Vagina (tissue), 2 donors: ENCODE measurements around the gene RFWD3. TPM values are rescaled to one million over a fixed set of nuclear protein-coding genes. Genes with fewer than 3 reads are reported as not detected.

Experiments used
- DNase-seq, 2 donors: peaks; one replicate each; pipeline ENCODE4 v3.0.0-alpha.2; 2017; ENCODE audit errors: extremely low spot score in 2 of 2
- H3K27ac ChIP-seq: fragments of 200-600 bp; sonication (generic); one replicate; pipeline ENCODE4 v1.5.1; 2019
- H3K27me3 ChIP-seq: fragments of 200-600 bp; sonication (generic); one replicate; pipeline ENCODE4 v1.5.1; 2019
- H3K36me3 ChIP-seq, 2 donors: fragments of 200-600 bp; sonication (generic); one replicate each; pipeline ENCODE4 v1.5.1; 2017 to 2019
- H3K4me1 ChIP-seq: fragments of 200-600 bp; sonication (generic); one replicate; pipeline ENCODE4 v1.5.1; 2019
- H3K4me3 ChIP-seq, 2 donors: fragments of 200-600 bp; sonication (generic); 1 replicate in 1 of 2; 2 replicates in 1 of 2; pipeline ENCODE4 v1.5.1; 2016 to 2019
- H3K9me3 ChIP-seq: fragments of 200-600 bp; sonication (generic); one replicate; pipeline ENCODE4 v1.5.1; 2019
- POLR2A ChIP-seq, 2 donors: fragments of 450-650 bp; IDR thresholded peaks; one replicate each; pipeline ENCODE4 v1.6.1; 2017; ENCODE audit warnings: antibody characterized with exemption in 2 of 2, mild to moderate bottlenecking in 2 of 2, moderate library complexity in 2 of 2
- POLR2AphosphoS5 ChIP-seq, 2 donors: sonication (generic); formaldehyde crosslinking; IDR thresholded peaks; one replicate each; pipeline ENCODE4 v1.9.0; 2017; ENCODE audit warnings: antibody characterized with exemption in 2 of 2, mild to moderate bottlenecking in 2 of 2, low read depth in 1 of 2; ENCODE audit not compliant: insufficient read depth in 1 of 2
- intact Hi-C: fragments of 100-400 bp; cut with DNase I; formaldehyde crosslinking; loops from one replicate; pipeline ENCODE4 v1.15.1; 2023
- total RNA-seq: library from RNA; depleted of rRNA; stranded (reverse); fragments of >200 nt; gene quantifications from one replicate; pipeline ENCODE4 v1.2.3, GENCODE V29; 2016
- TF ChIP-seq, protein P1 (sequence below), 3 experiments: fragments of 450-650 bp in 2 of 3; fragments of 200-600 bp in 1 of 3; sonication (generic) in 1 of 3; IDR thresholded peaks; one replicate each; pipeline ENCODE4 v1.5.1; 2017 to 2019; ENCODE audit warnings: antibody characterized with exemption in 3 of 3, mild to moderate bottlenecking in 2 of 3, moderate library complexity in 2 of 3

Gene RFWD3
- total RNA-seq, 1 donor from 2014 or later, result 36.3 TPM

- no peaks in the 10 kb centered on the region for H3K36me3 ChIP-seq
- peak overlapping the region; percentile 98 for H3K27ac ChIP-seq
- no peaks in the 10 kb centered on the region for H3K27me3 ChIP-seq
- H3K4me1 ChIP-seq, result peaks cover 39% of the 10 kb centered on the region
- no peak overlapping the region for H3K4me3 ChIP-seq
- no peak for TF ChIP-seq POLR2AphosphoS5 (IDR thresholded peaks at IDR 0.05; ENCODE audit: insufficient read depth in 1 of 2, low read depth in 1 of 2)
- TF ChIP-seq, protein P1, sequence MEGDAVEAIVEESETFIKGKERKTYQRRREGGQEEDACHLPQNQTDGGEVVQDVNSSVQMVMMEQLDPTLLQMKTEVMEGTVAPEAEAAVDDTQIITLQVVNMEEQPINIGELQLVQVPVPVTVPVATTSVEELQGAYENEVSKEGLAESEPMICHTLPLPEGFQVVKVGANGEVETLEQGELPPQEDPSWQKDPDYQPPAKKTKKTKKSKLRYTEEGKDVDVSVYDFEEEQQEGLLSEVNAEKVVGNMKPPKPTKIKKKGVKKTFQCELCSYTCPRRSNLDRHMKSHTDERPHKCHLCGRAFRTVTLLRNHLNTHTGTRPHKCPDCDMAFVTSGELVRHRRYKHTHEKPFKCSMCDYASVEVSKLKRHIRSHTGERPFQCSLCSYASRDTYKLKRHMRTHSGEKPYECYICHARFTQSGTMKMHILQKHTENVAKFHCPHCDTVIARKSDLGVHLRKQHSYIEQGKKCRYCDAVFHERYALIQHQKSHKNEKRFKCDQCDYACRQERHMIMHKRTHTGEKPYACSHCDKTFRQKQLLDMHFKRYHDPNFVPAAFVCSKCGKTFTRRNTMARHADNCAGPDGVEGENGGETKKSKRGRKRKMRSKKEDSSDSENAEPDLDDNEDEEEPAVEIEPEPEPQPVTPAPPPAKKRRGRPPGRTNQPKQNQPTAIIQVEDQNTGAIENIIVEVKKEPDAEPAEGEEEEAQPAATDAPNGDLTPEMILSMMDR (IDR thresholded peaks at IDR 0.05), result no peak
- TF ChIP-seq POLR2A (IDR thresholded peaks at IDR 0.05), result no peak
- no peaks in the 10 kb centered on the region for H3K9me3 ChIP-seq
- no peak for DNase-seq
- intact Hi-C loops, result no loop called here
Measured at GRCh38 chr16:74608381-74608780, 58.3 kb downstream of the RFWD3 start.

DNA sequence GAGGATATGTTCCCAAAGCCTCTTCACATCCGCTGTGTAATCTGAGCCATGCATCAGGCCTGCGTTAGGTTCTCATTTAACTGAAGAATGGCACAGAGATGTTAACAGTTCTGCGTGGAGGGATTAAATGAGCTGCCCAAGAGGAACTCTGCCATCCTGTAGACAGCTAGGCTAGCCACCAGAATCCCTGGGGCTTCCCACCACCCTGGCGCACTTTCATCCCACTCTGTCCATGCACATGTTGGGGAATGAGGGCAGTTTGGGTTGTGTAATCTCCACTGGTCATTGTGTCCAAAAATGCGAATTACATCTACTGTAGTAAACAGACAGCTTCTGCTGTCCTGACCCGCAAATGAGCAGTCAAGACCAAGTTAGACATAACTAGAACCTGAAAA lies 58.7 kb downstream of the RFWD3 start:
- Histone ChIP-seq H3K9me3 (no peaks in the 10 kb centered on the region), H3K27me3 (no peaks in the 10 kb centered on the region), H3K36me3 (no peaks in the 10 kb centered on the region), H3K27ac (peak overlapping the region; percentile 98), H3K4me1 (peaks cover 43% of the 10 kb centered on the region), H3K4me3 (no peak overlapping the region)
- no peak for DNase-seq
- TF ChIP-seq POLR2A (IDR thresholded peaks at IDR 0.05) (no peak), POLR2AphosphoS5 (IDR thresholded peaks at IDR 0.05; ENCODE audit: insufficient read depth in 1 of 2, low read depth in 1 of 2) (no peak)
- TF ChIP-seq, protein P1 (IDR thresholded peaks at IDR 0.05), result no peak
- intact Hi-C loops, result no loop called here

GRCh38 chr16:74607310-74607961 lies 59.2 kb downstream of the RFWD3 start:
- peak overlapping the region; percentile 98 for H3K27ac ChIP-seq
- no peak for TF ChIP-seq POLR2AphosphoS5 (IDR thresholded peaks at IDR 0.05; ENCODE audit: insufficient read depth in 1 of 2, low read depth in 1 of 2)
- TF ChIP-seq POLR2A (IDR thresholded peaks at IDR 0.05), result no peak
- TF ChIP-seq, protein P1 (IDR thresholded peaks at IDR 0.05), result no peak
- no peaks in the 10 kb centered on the region for H3K9me3 ChIP-seq
- DNase-seq, result no peak
- intact Hi-C loops, result no loop called here
- peak overlapping the region; percentile 96 to 99 for H3K4me3 ChIP-seq
- H3K4me1 ChIP-seq, result peaks cover 45% of the 10 kb centered on the region
- H3K27me3 ChIP-seq, result no peaks in the 10 kb centered on the region
- no peaks in the 10 kb centered on the region for H3K36me3 ChIP-seq

GRCh38 chr16:74606521-74607309 lies 60.0 kb downstream of the RFWD3 start, which contains the start of gene GLG1:
GLG1 (minus strand) TSS chr16:74607114; CDS start chr16:74607094, 20 bp downstream.
- TF ChIP-seq POLR2AphosphoS5 (IDR thresholded peaks at IDR 0.05; ENCODE audit: insufficient read depth in 1 of 2, low read depth in 1 of 2) (peak; percentile 72 to 98), POLR2A (IDR thresholded peaks at IDR 0.05) (peak in 1 of 2 donors; percentile 86)
- TF ChIP-seq, protein P1 (IDR thresholded peaks at IDR 0.05), result no peak
- no peak for DNase-seq
- Histone ChIP-seq H3K27me3 (no peaks in the 10 kb centered on the region), H3K27ac (peak within 1 kb of the TSS; percentile 98), H3K9me3 (no peaks in the 10 kb centered on the region), H3K4me3 (peak within 1 kb of the TSS; percentile 96 to 99), H3K4me1 (peaks cover 46% of the 10 kb centered on the region), H3K36me3 (no peaks in the 10 kb centered on the region)
- intact Hi-C loops, result no loop called here
